Inflammatory macrophage treated with lipopolysaccharide for 1 hour (primary cell): ENCODE data around the gene TAPT1.
"Not testable (repeated sequence)": the region's sequence is repeated elsewhere in the genome, so short reads cannot be mapped to it uniquely, and the experiment has no call there.

Source experiments
- DNase-seq, 2 donors: peaks; one replicate each; pipeline ENCODE4 v3.0.0-alpha.2; 2020 to 2022

The TAPT1 gene

GRCh38 chr4:16168710-16169388 lies 57.4 kb downstream of the TAPT1 start:
- DNase-seq, result no peak

GRCh38 chr4:16168144-16168543 lies 58.1 kb downstream of the TAPT1 start:
- DNase-seq, result no peak

- DNase-seq, result no peak
Measured at GRCh38 chr4:16165931-16166330, 60.3 kb downstream of the TAPT1 start.

- DNase-seq, result no peak
Measured at GRCh38 chr4:16162891-16163290, 63.4 kb downstream of the TAPT1 start.

- no peak for DNase-seq
Measured at GRCh38 chr4:16161851-16162408, 64.3 kb downstream of the TAPT1 start.

GRCh38 chr4:16160457-16160856 lies 65.8 kb downstream of the TAPT1 start:
- no peak for DNase-seq

GRCh38 chr4:16159286-16159685 lies 67.0 kb downstream of the TAPT1 start:
- no peak for DNase-seq

GRCh38 chr4:16158504-16158852 lies 67.8 kb downstream of the TAPT1 start:
- DNase-seq, result no peak

GRCh38 chr4:16157609-16158503 lies 68.4 kb downstream of the TAPT1 start:
- no peak for DNase-seq

- no peak for DNase-seq
Measured at GRCh38 chr4:16155528-16156169, 70.6 kb downstream of the TAPT1 start.

GRCh38 chr4:16154451-16154850 lies 71.8 kb downstream of the TAPT1 start:
- no peak for DNase-seq

GRCh38 chr4:16150716-16151115 lies 75.6 kb downstream of the TAPT1 start:
- no peak for DNase-seq

GRCh38 chr4:16144913-16145312 lies 81.4 kb downstream of the TAPT1 start:
- DNase-seq, result not testable (repeated sequence)

GRCh38 chr4:16142598-16143310 lies 83.5 kb downstream of the TAPT1 start:
- no peak for DNase-seq

GRCh38 chr4:16140879-16141249 lies 85.4 kb downstream of the TAPT1 start:
- DNase-seq, result no peak

GRCh38 chr4:16140231-16140878 lies 85.9 kb downstream of the TAPT1 start:
- DNase-seq, result no peak

GRCh38 chr4:16139066-16139945 lies 87.0 kb downstream of the TAPT1 start:
- no peak for DNase-seq

GRCh38 chr4:16136827-16137226 lies 89.4 kb downstream of the TAPT1 start:
- no peak for DNase-seq

GRCh38 chr4:16136311-16136710 lies 90.0 kb downstream of the TAPT1 start:
- DNase-seq, result no peak

GRCh38 chr4:16133406-16133805 lies 92.9 kb downstream of the TAPT1 start:
- no peak for DNase-seq

GRCh38 chr4:16131293-16131692 lies 95.0 kb downstream of the TAPT1 start:
- DNase-seq, result no peak
